ENCODE results near the gene NEU1.

- no peak for TF ChIP-seq CTCF (IDR thresholded peaks at IDR 0.05; ENCODE audit: poor library complexity)
- TF ChIP-seq EZH2 (IDR thresholded peaks at IDR 0.05; ENCODE audit: borderline replicate concordance), result no peak
- TF ChIP-seq EZH2phosphoT487 (IDR thresholded peaks at IDR 0.05; ENCODE audit: low read depth, severe bottlenecking, unreplicated experiment), result no peak
Measured at GRCh38 chr6:31879143-31879542, 16.5 kb upstream of the NEU1 start.

All from hepatocyte (in vitro differentiated cells).